ENCODE results near the gene RXRA.

Gene RXRA

GRCh38 chr9:134321946-134322741 lies 4.1 kb upstream of the RXRA start:
- H3K9ac ChIP-seq (ENCODE audit: low read depth, low read length) = no peak overlapping the region
- no peaks in the 10 kb centered on the region for H3K4me1 ChIP-seq (ENCODE audit: control insufficient read depth, insufficient read depth, low read length)
- no peaks in the 10 kb centered on the region for H3K27me3 ChIP-seq (ENCODE audit: control insufficient read depth, insufficient read depth, low read length)
- H3K36me3 ChIP-seq (ENCODE audit: control insufficient read depth, insufficient read depth, low read length) = no peaks in the 10 kb centered on the region
- no peaks in the 10 kb centered on the region for H3K9me3 ChIP-seq (ENCODE audit: control insufficient read depth, insufficient read depth, low read length)
- no peak overlapping the region for H3K4me3 ChIP-seq (ENCODE audit: low read depth, low read length)

DNA sequence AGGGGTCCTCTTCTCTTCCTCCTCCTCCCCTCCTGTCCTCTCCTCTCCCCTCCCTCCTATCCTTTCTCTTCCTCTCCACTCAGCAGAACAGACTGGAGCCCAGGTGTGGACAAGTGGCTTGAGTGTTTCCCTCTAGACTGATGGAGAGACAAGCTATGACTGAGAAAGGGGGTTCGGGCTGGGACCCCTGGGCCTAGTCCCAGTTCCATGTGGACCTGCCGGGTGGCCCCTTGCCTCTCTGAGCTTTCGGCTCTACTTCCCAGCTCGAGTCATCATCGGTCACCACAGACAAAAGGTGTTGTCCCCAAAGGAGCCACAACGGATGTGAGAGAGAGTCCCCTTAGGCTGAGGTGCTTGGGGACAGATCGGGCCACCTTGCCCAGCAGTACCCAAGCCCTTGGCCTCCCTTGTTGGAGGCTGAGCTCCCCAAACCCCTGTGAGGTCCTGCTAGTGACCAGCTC lies 3.4 kb upstream of the RXRA start:
- no peaks in the 10 kb centered on the region for H3K9me3 ChIP-seq (ENCODE audit: control insufficient read depth, insufficient read depth, low read length)
- no peak overlapping the region for H3K9ac ChIP-seq (ENCODE audit: low read depth, low read length)
- no peaks in the 10 kb centered on the region for H3K27me3 ChIP-seq (ENCODE audit: control insufficient read depth, insufficient read depth, low read length)
- H3K4me1 ChIP-seq (ENCODE audit: control insufficient read depth, insufficient read depth, low read length) = peaks cover 3% of the 10 kb centered on the region
- no peaks in the 10 kb centered on the region for H3K36me3 ChIP-seq (ENCODE audit: control insufficient read depth, insufficient read depth, low read length)
- H3K4me3 ChIP-seq (ENCODE audit: low read depth, low read length) = no peak overlapping the region

DNA sequence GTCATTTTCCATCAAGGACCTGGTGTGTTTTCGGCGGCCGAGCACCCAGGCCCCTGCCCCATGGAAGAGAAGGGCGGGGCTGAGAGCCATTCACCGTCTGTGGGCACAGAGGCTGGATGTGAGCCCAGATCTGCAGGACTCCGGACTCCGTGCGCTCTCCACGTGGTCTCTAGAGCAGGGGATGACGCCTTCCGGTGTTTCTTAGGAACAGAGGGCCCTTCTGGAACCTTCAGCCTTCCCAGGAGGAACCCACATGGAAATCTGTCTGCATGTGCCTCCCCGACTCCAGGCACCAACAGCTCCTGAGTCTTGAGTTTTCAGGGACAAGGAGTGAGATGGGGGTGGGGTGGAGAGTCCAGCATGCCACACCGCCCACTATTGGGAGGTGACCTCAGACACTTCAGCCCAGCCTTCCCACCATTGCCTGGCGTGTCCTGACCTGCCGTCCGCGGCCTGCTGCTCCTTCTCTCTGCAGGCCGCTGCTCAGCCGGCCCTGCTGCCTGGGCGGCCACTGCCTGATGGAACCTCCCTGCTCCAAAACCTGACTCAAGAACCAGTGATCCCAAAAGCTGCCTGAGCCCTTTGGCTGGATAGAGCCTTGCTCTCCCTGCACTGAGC lies 2.4 kb upstream of the RXRA start:
- Histone ChIP-seq H3K4me3 (ENCODE audit: low read depth, low read length) (no peak overlapping the region), H3K4me1 (ENCODE audit: control insufficient read depth, insufficient read depth, low read length) (peaks cover 5% of the 10 kb centered on the region), H3K9ac (ENCODE audit: low read depth, low read length) (no peak overlapping the region), H3K9me3 (ENCODE audit: control insufficient read depth, insufficient read depth, low read length) (no peaks in the 10 kb centered on the region), H3K27me3 (ENCODE audit: control insufficient read depth, insufficient read depth, low read length) (no peaks in the 10 kb centered on the region), H3K36me3 (ENCODE audit: control insufficient read depth, insufficient read depth, low read length) (no peaks in the 10 kb centered on the region)

DNA sequence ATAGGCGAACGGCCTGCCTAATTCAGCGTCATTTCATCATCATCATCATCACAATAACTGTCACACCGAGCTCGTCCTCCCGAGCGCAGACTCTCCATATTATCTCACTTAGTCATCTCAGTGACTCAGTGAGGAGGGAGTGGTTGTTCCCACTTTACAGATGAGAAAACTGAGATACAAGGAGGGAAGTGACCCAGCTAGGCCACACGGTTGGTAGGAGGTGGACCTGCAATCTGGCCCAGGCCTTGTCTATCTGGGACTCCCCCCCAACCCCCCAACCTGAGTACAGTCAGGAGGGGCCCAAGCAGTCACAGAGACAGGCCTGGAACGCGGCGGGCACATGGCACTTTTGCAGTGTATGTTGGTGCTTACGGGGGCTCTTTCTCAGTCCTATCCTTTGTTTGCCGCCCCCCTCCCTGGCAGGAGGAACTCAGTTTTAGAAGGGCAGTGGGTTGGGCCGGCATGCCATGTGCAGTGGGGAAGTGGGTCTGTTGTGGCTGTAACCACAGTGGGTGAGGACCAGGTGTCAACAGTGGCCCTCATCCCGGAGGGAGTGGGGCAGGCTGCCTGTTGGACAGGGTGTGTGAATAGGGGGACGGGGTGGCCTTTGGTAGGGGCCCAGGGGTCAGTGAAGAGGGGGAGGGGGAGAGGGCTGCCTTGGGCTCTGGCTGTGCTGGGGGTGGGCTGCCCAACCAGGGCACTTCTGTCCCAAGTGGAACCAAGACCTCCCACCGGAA lies 1.7 kb upstream of the RXRA start:
- H3K4me3 ChIP-seq (ENCODE audit: low read depth, low read length) = no peak overlapping the region
- no peaks in the 10 kb centered on the region for H3K9me3 ChIP-seq (ENCODE audit: control insufficient read depth, insufficient read depth, low read length)
- no peaks in the 10 kb centered on the region for H3K36me3 ChIP-seq (ENCODE audit: control insufficient read depth, insufficient read depth, low read length)
- no peak overlapping the region for H3K9ac ChIP-seq (ENCODE audit: low read depth, low read length)
- H3K4me1 ChIP-seq (ENCODE audit: control insufficient read depth, insufficient read depth, low read length) = peaks cover 5% of the 10 kb centered on the region
- H3K27me3 ChIP-seq (ENCODE audit: control insufficient read depth, insufficient read depth, low read length) = no peaks in the 10 kb centered on the region

- H3K36me3 ChIP-seq (ENCODE audit: control insufficient read depth, insufficient read depth, low read length) = no peaks in the 10 kb centered on the region
- H3K9me3 ChIP-seq (ENCODE audit: control insufficient read depth, insufficient read depth, low read length) = no peaks in the 10 kb centered on the region
- peak overlapping the region; percentile 55 for H3K4me3 ChIP-seq (ENCODE audit: low read depth, low read length)
- H3K4me1 ChIP-seq (ENCODE audit: control insufficient read depth, insufficient read depth, low read length) = peaks cover 5% of the 10 kb centered on the region
- peak overlapping the region; percentile 76 for H3K9ac ChIP-seq (ENCODE audit: low read depth, low read length)
- H3K27me3 ChIP-seq (ENCODE audit: control insufficient read depth, insufficient read depth, low read length) = no peaks in the 10 kb centered on the region
Measured at GRCh38 chr9:134325096-134325812, 1.0 kb upstream of the RXRA start.

DNA sequence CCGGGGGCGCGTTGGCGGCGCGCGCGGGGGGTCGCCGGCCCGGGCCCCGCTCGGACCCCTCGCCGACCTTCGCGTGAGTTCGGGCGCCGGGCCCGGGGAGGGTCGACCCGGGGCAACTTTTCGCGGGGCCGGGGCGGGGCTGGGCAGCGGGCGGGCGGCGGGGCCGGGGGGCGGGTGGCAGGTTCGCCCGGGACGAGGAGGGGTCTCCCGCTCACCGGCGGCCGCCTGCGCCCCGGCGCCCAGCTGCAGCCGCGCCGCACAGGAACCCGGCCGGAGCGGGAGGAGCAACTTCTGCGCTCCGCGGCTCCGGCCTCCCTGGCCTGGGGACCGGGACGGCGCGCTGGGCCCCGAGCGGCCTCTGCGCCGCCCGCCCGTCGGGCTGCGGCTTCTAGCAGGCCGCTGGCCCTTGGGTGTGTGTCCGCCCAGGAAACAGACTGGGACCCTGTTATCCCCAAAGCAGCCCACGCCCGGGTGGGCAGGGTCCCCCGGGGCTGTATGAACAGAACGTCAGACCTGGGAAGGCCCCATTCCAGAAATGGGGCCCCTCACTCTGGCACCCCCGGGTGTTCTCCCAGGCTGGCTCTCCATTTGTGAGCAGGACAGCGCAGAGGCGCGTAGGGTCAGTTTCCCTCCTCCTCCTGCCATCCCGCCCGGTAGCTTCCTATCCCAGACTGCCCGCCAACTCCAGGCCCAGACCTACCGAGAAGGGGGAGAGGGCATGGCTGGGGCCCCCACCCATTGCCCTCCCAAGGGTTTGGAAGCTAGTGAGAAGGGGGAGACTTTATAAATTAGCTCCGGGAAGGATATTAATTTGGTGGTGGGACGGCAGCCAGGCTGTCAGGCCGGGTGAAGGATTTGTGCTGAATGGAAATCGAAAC lies 708 bp downstream of the RXRA start:
- Histone ChIP-seq H3K9ac (ENCODE audit: low read depth, low read length) (peak overlapping the region; percentile 65), H3K36me3 (ENCODE audit: control insufficient read depth, insufficient read depth, low read length) (no peaks in the 10 kb centered on the region)

DNA sequence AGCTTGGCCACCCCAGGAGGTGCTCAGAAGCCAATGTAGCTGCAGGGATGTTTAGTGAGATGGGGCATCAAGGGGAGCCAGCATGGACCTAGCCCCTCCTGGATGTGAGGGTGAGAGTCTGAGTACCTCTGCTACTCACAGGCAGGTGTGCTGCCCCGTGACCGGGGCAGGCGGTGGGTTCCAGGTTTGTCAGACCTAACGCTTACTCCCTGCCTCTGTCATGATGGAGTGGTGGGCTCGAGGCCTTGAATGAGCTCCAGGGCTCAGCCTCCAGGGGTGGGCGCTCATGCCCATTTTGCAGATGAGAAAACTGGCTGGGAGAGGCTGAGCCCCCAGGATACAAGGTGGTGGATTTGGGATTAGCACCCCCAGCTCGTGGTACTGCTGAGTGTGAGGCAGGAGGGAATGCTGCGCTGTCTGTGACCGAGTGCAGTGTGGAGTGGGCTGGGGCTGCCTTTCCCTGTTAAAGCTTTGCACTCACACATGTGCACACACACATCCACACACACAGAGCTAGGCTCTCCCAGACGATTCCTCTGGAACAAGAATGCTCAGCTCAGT lies 1.5 kb downstream of the RXRA start:
- Histone ChIP-seq H3K9me3 (ENCODE audit: control insufficient read depth, insufficient read depth, low read length) (no peaks in the 10 kb centered on the region), H3K27me3 (ENCODE audit: control insufficient read depth, insufficient read depth, low read length) (no peaks in the 10 kb centered on the region), H3K36me3 (ENCODE audit: control insufficient read depth, insufficient read depth, low read length) (no peaks in the 10 kb centered on the region), H3K4me3 (ENCODE audit: low read depth, low read length) (peak overlapping the region; percentile 41), H3K4me1 (ENCODE audit: control insufficient read depth, insufficient read depth, low read length) (peaks cover 5% of the 10 kb centered on the region), H3K9ac (ENCODE audit: low read depth, low read length) (no peak overlapping the region)

More for the DNA sequence above, 708 bp downstream of the RXRA start:
- H3K4me3 ChIP-seq (ENCODE audit: low read depth, low read length) = peak overlapping the region; percentile 41
- no peaks in the 10 kb centered on the region for H3K9me3 ChIP-seq (ENCODE audit: control insufficient read depth, insufficient read depth, low read length)
- H3K27me3 ChIP-seq (ENCODE audit: control insufficient read depth, insufficient read depth, low read length) = no peaks in the 10 kb centered on the region
- peaks cover 5% of the 10 kb centered on the region for H3K4me1 ChIP-seq (ENCODE audit: control insufficient read depth, insufficient read depth, low read length)

- Histone ChIP-seq H3K4me3 (ENCODE audit: low read depth, low read length) (no peak overlapping the region), H3K36me3 (ENCODE audit: control insufficient read depth, insufficient read depth, low read length) (no peaks in the 10 kb centered on the region), H3K9ac (ENCODE audit: low read depth, low read length) (no peak overlapping the region), H3K27me3 (ENCODE audit: control insufficient read depth, insufficient read depth, low read length) (no peaks in the 10 kb centered on the region), H3K4me1 (ENCODE audit: control insufficient read depth, insufficient read depth, low read length) (peaks cover 5% of the 10 kb centered on the region), H3K9me3 (ENCODE audit: control insufficient read depth, insufficient read depth, low read length) (no peaks in the 10 kb centered on the region)
Measured at GRCh38 chr9:134328341-134328840, 2.1 kb downstream of the RXRA start.

DNA sequence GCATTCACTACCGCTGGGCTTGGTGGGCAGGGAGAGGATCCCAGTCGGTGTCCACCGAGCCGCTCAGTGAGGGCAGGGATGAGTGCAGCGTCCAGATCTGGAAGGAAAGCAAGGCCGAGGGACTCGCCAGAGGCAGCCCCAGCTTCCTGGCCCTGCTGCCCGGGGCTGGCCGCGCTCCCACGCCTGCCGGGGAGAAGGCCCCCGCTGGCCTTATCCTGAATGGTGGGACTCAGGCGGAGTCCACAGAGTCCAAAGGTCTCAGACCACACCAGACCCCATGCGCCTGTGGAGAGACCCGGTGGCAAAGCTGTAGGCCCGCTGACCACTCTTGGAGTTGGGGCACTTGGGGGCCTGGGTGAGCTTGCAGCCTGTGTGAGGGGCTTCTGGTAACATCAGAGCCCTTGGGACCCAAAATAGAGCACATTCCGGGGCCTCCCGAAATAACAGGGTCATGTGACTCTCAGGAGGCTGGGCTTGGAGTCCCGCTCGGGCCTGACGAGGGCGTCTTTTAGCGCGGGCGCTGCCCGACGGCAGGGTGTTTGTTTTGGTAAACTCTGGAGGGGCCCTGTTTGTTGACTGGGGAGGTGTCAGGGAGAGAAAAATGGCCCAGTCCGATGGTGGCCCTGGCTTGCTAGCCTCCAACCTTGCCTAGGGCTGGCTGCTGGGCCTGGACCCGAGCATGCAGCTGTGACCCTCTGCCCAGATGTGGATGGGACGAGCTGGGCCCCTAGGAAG lies 2.8 kb downstream of the RXRA start:
- Histone ChIP-seq H3K9ac (ENCODE audit: low read depth, low read length) (peak overlapping the region; percentile 47), H3K9me3 (ENCODE audit: control insufficient read depth, insufficient read depth, low read length) (no peaks in the 10 kb centered on the region), H3K4me1 (ENCODE audit: control insufficient read depth, insufficient read depth, low read length) (peaks cover 5% of the 10 kb centered on the region), H3K4me3 (ENCODE audit: low read depth, low read length) (no peak overlapping the region), H3K36me3 (ENCODE audit: control insufficient read depth, insufficient read depth, low read length) (no peaks in the 10 kb centered on the region), H3K27me3 (ENCODE audit: control insufficient read depth, insufficient read depth, low read length) (no peaks in the 10 kb centered on the region)

- Histone ChIP-seq H3K36me3 (ENCODE audit: control insufficient read depth, insufficient read depth, low read length) (no peaks in the 10 kb centered on the region), H3K4me3 (ENCODE audit: low read depth, low read length) (no peak overlapping the region), H3K9ac (ENCODE audit: low read depth, low read length) (peak overlapping the region; percentile 47), H3K9me3 (ENCODE audit: control insufficient read depth, insufficient read depth, low read length) (no peaks in the 10 kb centered on the region), H3K4me1 (ENCODE audit: control insufficient read depth, insufficient read depth, low read length) (peaks cover 5% of the 10 kb centered on the region), H3K27me3 (ENCODE audit: control insufficient read depth, insufficient read depth, low read length) (no peaks in the 10 kb centered on the region)
Measured at GRCh38 chr9:134329576-134329855, 3.3 kb downstream of the RXRA start.

Data from iPS-15b (cell line).